Erythroblast (primary cell): ENCODE data around the gene UCHL5.

Source experiments
- DNase-seq, 2 experiments: peaks; one replicate each; lab custom pipeline; 2025; lab: John Stamatoyannopoulos, UW
- GATA1 ChIP-seq: IDR thresholded peaks from 2 replicates; pipeline ENCODE4 v1.6.1; 2011; ENCODE audit warnings: low read depth, mild to moderate bottlenecking, control low read depth, low read length, moderate library complexity
- POLR2A ChIP-seq: IDR thresholded peaks from 2 replicates; pipeline ENCODE4 v1.6.1; 2011; ENCODE audit warnings: mild to moderate bottlenecking, low read length

Gene UCHL5

GRCh38 chr1:192979542-192979941, 79.6 kb downstream of the UCHL5 start:
- no peak for DNase-seq
- no peak for TF ChIP-seq POLR2A
- TF ChIP-seq GATA1: no peak

DNA sequence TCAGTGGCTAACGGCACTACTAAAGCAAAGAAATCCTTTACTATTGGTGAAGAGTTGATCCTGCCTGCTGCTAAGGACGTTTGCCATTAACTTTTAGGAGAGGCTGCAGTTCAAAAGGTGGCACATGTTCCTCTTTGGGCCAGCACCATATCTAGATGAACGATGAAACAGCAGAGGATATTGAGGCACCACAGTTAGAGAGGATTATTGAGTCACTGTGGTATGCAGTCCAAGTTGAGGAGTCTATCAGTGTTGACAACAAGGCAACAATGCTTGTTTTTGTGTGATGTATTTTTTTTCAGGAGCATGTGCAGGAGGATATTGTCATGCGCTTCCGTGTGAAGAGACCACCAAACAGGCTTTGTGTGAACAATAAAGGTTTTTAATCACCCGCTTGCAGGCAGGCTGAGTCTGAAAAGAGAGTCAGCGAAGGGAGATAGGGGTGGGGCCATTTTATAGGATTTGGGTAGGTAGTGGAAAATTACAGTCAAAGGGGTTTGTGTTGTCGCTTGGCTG, 80.9 kb downstream of the UCHL5 start:
- DNase-seq: peak; percentile 31 to 50
- no peak for TF ChIP-seq GATA1

DNA sequence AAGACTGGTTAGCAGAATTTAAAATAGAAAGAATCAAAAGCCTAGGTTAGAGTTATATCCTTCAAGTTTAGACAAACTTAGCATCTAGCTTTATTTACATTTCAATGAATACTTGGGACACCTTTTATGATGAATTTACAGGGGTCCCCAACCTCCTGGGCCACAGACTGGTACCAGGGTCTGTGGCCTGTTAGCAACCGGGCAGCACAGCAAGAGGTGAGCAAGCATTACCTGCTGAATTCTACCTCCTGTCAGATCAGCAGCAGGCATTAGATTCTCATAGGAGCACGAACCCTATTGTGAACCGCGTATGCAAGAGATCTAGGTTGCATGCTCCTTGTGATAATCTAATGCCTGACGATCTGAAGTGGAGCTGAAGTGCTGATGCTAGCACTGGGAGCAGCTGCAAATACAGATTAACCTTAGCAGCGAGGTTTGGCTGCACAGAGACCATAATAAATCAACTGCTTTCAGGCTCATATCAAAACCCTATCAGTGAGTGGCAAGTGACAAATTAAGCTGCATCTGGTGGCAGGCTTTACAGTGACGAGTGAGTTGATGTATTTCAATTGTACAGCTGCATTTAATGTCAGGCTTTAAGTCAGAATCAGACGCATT, 82.0 kb downstream of the UCHL5 start:
- no peak for TF ChIP-seq POLR2A
- no peak for TF ChIP-seq GATA1
- DNase-seq: peak; percentile 81 to 94

DNA sequence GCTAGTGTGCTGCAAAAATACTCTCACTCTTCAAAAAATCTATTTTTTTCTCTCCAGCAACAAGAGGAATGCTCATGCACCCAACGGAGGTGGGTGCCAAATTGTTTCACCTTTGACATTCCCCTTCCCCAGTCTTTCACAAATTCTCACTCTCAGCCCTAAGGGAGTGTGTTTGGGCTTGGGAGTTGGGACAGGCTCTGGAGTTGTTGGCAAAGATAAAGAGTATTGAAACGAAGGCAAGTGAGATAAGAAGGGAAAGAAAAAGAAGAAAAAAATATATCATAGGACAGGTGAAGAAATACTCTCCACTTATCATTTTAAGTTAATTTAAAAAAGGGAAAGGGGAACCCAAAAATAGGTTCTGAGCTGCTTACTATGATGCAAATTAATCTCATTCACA, 82.6 kb downstream of the UCHL5 start:
- TF ChIP-seq POLR2A: no peak
- no peak for TF ChIP-seq GATA1
- DNase-seq: no peak

DNA sequence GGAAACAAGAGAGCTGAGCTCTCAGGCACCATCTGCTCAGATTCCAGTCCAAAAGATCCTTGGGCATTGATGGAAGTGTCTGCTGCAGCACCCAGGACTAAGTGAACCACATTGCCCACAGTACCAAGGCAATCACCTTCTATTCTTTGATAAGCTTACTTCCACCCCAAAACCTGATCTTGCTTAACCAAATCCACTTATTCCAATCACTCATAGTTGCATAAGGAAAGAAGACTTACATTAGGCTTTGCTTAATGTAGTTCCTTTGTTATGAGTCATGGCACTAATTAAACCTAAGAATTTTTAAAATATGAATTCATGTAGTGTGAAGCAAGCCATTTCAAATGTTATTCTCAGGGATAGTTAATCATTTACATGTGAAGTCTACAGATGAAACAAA, 84.5 kb downstream of the UCHL5 start:
- no peak for TF ChIP-seq GATA1
- no peak for DNase-seq

DNA sequence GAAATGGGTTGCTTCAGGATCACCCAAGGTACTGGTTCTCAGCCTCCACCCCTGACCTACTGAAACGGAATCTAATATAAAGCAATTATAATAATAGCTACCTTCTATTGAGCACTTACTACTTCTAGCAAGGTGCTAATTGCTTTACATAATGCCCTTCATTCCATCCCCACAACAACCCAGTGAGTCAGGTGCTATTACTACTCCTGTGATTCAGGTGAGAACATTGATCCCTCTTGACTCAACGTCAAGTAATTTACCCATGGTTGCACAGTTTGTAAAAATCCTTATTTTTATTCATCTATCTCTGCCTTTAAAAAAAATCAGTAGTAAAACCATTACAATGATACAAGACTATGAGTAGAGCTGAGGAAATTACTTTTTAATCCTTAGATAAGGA, 85.2 kb downstream of the UCHL5 start:
- TF ChIP-seq GATA1: no peak
- no peak for DNase-seq

DNA sequence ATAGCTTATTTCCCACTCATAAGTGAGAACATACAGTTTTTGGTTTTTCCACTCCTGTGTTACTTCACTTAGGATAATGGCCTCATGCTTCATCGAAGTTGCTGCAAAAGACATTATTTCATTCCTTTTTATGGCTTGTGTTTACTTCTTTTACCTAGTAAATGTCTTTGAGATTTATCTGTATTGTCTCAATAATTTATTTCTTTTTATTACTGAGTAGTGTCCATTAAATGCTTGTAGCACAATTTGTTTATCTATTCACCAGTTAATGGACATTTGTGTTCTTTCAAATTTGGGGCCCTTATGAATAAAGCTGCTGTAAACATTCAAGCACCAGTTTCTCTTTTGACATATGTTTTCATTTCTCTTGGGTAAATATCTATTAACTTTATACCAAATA, 86.0 kb downstream of the UCHL5 start:
- TF ChIP-seq POLR2A (no peak), GATA1 (no peak)
- DNase-seq: no peak

- no peak for DNase-seq
- TF ChIP-seq GATA1 (no peak), POLR2A (no peak)
Measured at GRCh38 chr1:192969091-192969490, 90.1 kb downstream of the UCHL5 start.

- TF ChIP-seq POLR2A: no peak
- no peak for TF ChIP-seq GATA1
- no peak for DNase-seq
Measured at GRCh38 chr1:192968323-192968722, 90.8 kb downstream of the UCHL5 start.

GRCh38 chr1:192967901-192968300, 91.3 kb downstream of the UCHL5 start:
- no peak for DNase-seq
- TF ChIP-seq GATA1 (no peak), POLR2A (no peak)

- TF ChIP-seq GATA1: no peak
- TF ChIP-seq POLR2A: no peak
Measured at GRCh38 chr1:192967211-192967877, 91.8 kb downstream of the UCHL5 start.

DNA sequence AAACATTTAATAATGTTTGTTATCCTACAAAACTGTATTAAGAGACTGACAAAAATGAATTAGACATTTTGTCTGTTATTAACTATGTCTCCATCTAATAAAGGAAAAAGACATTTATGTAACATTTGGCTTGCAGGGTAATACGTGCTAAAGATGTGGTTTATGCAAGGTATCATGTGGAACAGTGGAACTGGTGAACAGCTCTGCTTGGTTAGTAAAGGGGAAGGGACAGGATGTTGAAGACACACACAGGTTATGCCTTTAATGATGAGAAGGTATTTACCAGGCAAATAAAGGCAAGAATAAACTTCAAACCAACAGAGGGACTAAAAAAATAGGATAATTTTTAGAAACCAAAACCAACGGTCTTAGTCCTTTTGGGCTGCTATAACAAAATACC, 93.1 kb downstream of the UCHL5 start:
- TF ChIP-seq GATA1: no peak
- TF ChIP-seq POLR2A: no peak

More at GRCh38 chr1:192967211-192967877, 91.8 kb downstream of the UCHL5 start:
- no peak for DNase-seq

GRCh38 chr1:192962901-192963300, 96.3 kb downstream of the UCHL5 start:
- no peak for DNase-seq
- TF ChIP-seq POLR2A: no peak

More for the DNA sequence above, 93.1 kb downstream of the UCHL5 start:
- DNase-seq: no peak
